Suprapubic skin (tissue), 3 donors: ENCODE data around the gene SV2A.

ENCODE experiments used
- CTCF ChIP-seq, 2 donors: fragments of 200-600 bp in 1 of 2; fragments of 450-650 bp in 1 of 2; sonication (generic) in 1 of 2; IDR thresholded peaks; one replicate each; pipeline ENCODE4 v1.5.1; 2016 to 2019; ENCODE audit warnings: antibody characterized with exemption in 2 of 2, mild to moderate bottlenecking in 1 of 2, moderate library complexity in 1 of 2
- POLR2A ChIP-seq, 2 donors: fragments of 450-650 bp; IDR thresholded peaks; one replicate each; pipeline ENCODE4 v1.6.1; 2017; ENCODE audit warnings: antibody characterized with exemption in 2 of 2, mild to moderate bottlenecking in 2 of 2, moderate library complexity in 2 of 2

GRCh38 chr1:149914545-149914944 lies 3.1 kb downstream of the SV2A start:
- TF ChIP-seq CTCF (IDR thresholded peaks at IDR 0.05), result no peak
- TF ChIP-seq POLR2A (IDR thresholded peaks at IDR 0.05), result no peak
